Lung (tissue), 12 donors: ENCODE results near the gene ZNF410. TPM values are rescaled to one million over a fixed set of nuclear protein-coding genes. Genes with fewer than 3 reads are reported as not detected.
"Not testable (repeated sequence)": the region's sequence is repeated elsewhere in the genome, so short reads cannot be mapped to it uniquely, and the experiment has no call there.

Experiments
- ATAC-seq: fragments of 200-7000 bp; cut with Tn5 transposase; one replicate; pipeline ENCODE4 v1.9.1; 2020; ENCODE audit warnings: moderate number of reproducible peaks; ENCODE audit not compliant: insufficient read depth, low FRiP score
- DNase-seq, 3 donors: peaks; one replicate each; pipeline ENCODE4 v3.0.0-alpha.2; 2013 to 2017
- H3K27ac ChIP-seq, 2 donors: one replicate each; pipeline ENCODE4 v1.5.1; 2013; ENCODE audit warnings: mild to moderate bottlenecking in 2 of 2, moderate library complexity in 2 of 2, control low read depth in 1 of 2, inconsistent platforms in 1 of 2, low read depth in 1 of 2, low read length in 1 of 2
- H3K27me3 ChIP-seq, 3 donors: one replicate each; pipeline ENCODE4 v1.5.1; 2013; ENCODE audit warnings: low read length in 2 of 3; ENCODE audit not compliant: control insufficient read depth in 3 of 3, insufficient read depth in 3 of 3
- H3K36me3 ChIP-seq, 4 donors: one replicate each; pipeline ENCODE4 v1.5.1; 2013; ENCODE audit warnings: low read length in 4 of 4, mild to moderate bottlenecking in 1 of 4, moderate library complexity in 1 of 4; ENCODE audit not compliant: control insufficient read depth in 4 of 4, insufficient read depth in 4 of 4
- H3K4me1 ChIP-seq, 5 donors: one replicate each; pipeline ENCODE4 v1.5.1; 2013; ENCODE audit warnings: low read length in 5 of 5, mild to moderate bottlenecking in 2 of 5, moderate library complexity in 1 of 5; ENCODE audit not compliant: control insufficient read depth in 5 of 5, insufficient read depth in 5 of 5
- H3K4me3 ChIP-seq: one replicate; pipeline ENCODE4 v1.5.1; 2013; ENCODE audit warnings: mild to moderate bottlenecking, control low read depth, moderate library complexity
- H3K9ac ChIP-seq, 2 donors: one replicate each; pipeline ENCODE4 v1.5.1; 2013; ENCODE audit warnings: low read length in 2 of 2, control low read depth in 1 of 2; ENCODE audit not compliant: insufficient read depth in 1 of 2
- H3K9me3 ChIP-seq, 4 donors: one replicate each; pipeline ENCODE4 v1.5.1; 2013; ENCODE audit warnings: low read length in 3 of 4, mild to moderate bottlenecking in 1 of 4, moderate library complexity in 1 of 4; ENCODE audit not compliant: control insufficient read depth in 4 of 4, insufficient read depth in 3 of 4
- CTCF ChIP-seq: IDR thresholded peaks from 2 replicates; pipeline ENCODE4 v1.5.1; 2012; ENCODE audit warnings: mild to moderate bottlenecking; ENCODE audit errors: control extremely low read depth, extremely low read depth
- WGBS, 2 donors: extraction: QIAGEN DNeasy Blood & Tissue Kit; methylation state at CpG; one replicate each; pipeline ENCODE4 v1.1.7; 2013; 5-methylcytosine and 5-hydroxymethylcytosine counted together
- polyA plus RNA-seq, 2 donors: library from polyadenylated mRNA; stranded (reverse); fragments of 200-250 nt; gene quantifications; one replicate each; pipeline ENCODE4 v1.2.1, GENCODE V29; 2013
- total RNA-seq, 2 donors: library from RNA; depleted of rRNA in 1 of 2; stranded (reverse); fragments of >200 nt in 1 of 2; gene quantifications; one replicate each; pipeline ENCODE4 v1.2.1, GENCODE V29; 2014 to 2021
- donor health status: control.
- donor health status: control.
- donor health status: Bipolar disorder and iron deficiency.
- donor health status: healthy.
- donor health status: DM: yes; HTN: yes; CAD: no.

Gene ZNF410
- total and polyA plus RNA-seq, 4 donors: 31.5 to 76.1 (median 35.4) TPM

GRCh38 chr14:73903028-73903427 lies 16.4 kb downstream of the ZNF410 start:
- Histone ChIP-seq H3K9ac (no peak overlapping the region), H3K4me1 (peaks cover 0 to 2% (median 0%) of the 10 kb centered on the region in 5 donors), H3K27me3 (no peaks in the 10 kb centered on the region), H3K36me3 (peaks cover 22 to 40% (median 29%) of the 10 kb centered on the region in 4 donors), H3K9me3 (no peaks in the 10 kb centered on the region), H3K27ac (no peak overlapping the region), H3K4me3 (no peak overlapping the region)
- no peak for DNase-seq
- no peak for ATAC-seq
- WGBS, 2 donors: 78 to 81% methylated on average over 3 of the region's 3 CpGs
- TF ChIP-seq CTCF: no peak

GRCh38 chr14:73909681-73910080 lies 23.0 kb downstream of the ZNF410 start:
- no peak overlapping the region for H3K4me3 ChIP-seq
- ATAC-seq (no peak), DNase-seq (no peak)
- H3K27ac ChIP-seq: no peak overlapping the region
- peaks cover 25 to 48% (median 45%) of the 10 kb centered on the region in 4 donors for H3K36me3 ChIP-seq
- no peaks in the 10 kb centered on the region for H3K27me3 ChIP-seq
- WGBS, 2 donors: 97 to 98% methylated on average over 1 of the region's 1 CpG
- H3K9ac ChIP-seq: no peak overlapping the region
- no peaks in the 10 kb centered on the region for H3K9me3 ChIP-seq
- H3K4me1 ChIP-seq: no peaks in the 10 kb centered on the region
- no peak for TF ChIP-seq CTCF

GRCh38 chr14:73913256-73913655 lies 26.6 kb downstream of the ZNF410 start:
- H3K9me3 ChIP-seq: no peaks in the 10 kb centered on the region
- no peak overlapping the region for H3K27ac ChIP-seq
- H3K4me3 ChIP-seq: no peak overlapping the region
- 87 to 94% methylated on average over 3 of the region's 3 CpGs for WGBS, 2 donors
- no peaks in the 10 kb centered on the region for H3K27me3 ChIP-seq
- ATAC-seq (no peak), DNase-seq (no peak)
- H3K36me3 ChIP-seq: peaks cover 17 to 38% (median 29%) of the 10 kb centered on the region in 4 donors
- TF ChIP-seq CTCF: no peak
- no peak overlapping the region for H3K9ac ChIP-seq
- H3K4me1 ChIP-seq: no peaks in the 10 kb centered on the region

- ATAC-seq: no peak
- no peak for TF ChIP-seq CTCF
- Histone ChIP-seq H3K36me3 (peaks cover 14 to 35% (median 26%) of the 10 kb centered on the region in 4 donors), H3K4me3 (no peak overlapping the region), H3K9ac (no peak overlapping the region), H3K9me3 (no peaks in the 10 kb centered on the region), H3K27me3 (no peaks in the 10 kb centered on the region), H3K4me1 (no peaks in the 10 kb centered on the region), H3K27ac (no peak overlapping the region)
- 85 to 90% methylated on average over 6 of the region's 6 CpGs for WGBS, 2 donors
- DNase-seq: no peak
These were observed 29.7 kb downstream of the ZNF410 start for GRCh38 chr14:73916324-73916723.

- ATAC-seq, H3K9me3 ChIP-seq, H3K4me3 ChIP-seq, H3K27me3 ChIP-seq, H3K4me1 ChIP-seq, H3K9ac ChIP-seq, DNase-seq, H3K27ac ChIP-seq: not testable (repeated sequence)
- WGBS, 2 donors: 97% methylated on average over 2 of the region's 2 CpGs
- H3K36me3 ChIP-seq: peaks cover 23 to 42% (median 33%) of the 10 kb centered on the region in 4 donors
These were observed 32.8 kb downstream of the ZNF410 start for GRCh38 chr14:73919457-73919856.
